HTR-8/SVneo (cell line): ENCODE measurements around the gene G6PC3.
"Not testable (repeated sequence)": the region's sequence is repeated elsewhere in the genome, so short reads cannot be mapped to it uniquely, and the experiment has no call there.

Experiments
- DNase-seq: peaks from one replicate; pipeline ENCODE4 v3.0.0; 2011; ENCODE audit warnings: low spot score, mixed read lengths; ENCODE audit not compliant: insufficient read length
- FAIRE-seq: peaks from 2 replicates; lab custom pipeline; 2011; peaks lifted over from hg19 to GRCh38; lab: Jason Lieb, UNC

The G6PC3 gene

DNA sequence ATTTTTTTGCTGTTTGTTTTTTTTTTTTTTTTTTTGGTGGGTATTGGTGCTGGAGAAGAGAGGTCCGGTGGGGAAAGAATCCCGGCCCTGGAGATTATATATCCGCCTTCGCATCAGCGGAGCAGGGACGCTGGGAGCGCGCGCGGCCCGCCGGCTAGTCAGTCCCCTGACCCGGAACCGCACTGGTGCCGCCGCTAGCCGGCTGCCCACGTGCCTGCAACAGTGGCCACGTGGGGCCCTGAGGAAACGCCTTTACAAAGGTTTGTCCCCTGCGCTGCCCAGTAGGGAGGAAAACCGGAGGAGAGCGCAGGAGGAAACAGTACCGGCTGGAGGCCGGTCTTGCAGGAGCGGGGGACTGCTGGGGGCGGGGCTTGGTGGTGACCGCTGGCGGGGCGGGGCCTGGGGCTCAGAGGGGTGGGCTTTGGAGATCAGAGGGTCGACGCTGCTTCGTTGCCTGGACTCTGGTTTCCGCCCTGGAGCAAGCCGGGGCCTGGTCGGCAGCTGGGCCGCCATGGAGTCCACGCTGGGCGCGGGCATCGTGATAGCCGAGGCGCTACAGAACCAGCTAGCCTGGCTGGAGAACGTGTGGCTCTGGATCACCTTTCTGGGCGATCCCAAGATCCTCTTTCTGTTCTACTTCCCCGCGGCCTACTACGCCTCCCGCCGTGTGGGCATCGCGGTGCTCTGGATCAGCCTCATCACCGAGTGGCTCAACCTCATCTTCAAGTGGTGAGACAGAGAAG, at the start of gene G6PC3:
Gene G6PC3 (plus strand): TSS at position 281 of the 743 bp plus-strand sequence. CDS start 231 bp downstream, at position 512.
- FAIRE-seq: peak; percentile 95
- DNase-seq: peak; percentile 99

DNA sequence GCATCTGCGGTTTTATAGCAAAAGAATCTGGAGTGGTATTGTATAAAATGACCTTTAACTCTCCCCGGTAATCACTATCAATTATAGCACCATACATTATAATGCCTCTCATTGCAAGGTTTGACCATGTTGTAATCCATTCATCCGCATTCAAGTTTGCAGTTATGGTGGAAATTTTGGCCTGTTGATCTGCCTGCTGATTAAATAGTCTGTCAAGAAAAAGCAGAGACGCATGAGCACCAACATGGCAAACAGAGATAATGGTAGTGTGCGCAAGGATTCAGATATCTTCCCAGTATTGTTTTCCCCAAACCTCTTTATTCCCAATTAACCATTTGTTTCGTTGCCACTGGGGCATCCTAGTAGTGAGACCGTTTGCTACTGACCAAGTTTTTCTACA, 49.3 kb upstream of the G6PC3 start:
- DNase-seq, FAIRE-seq: not testable (repeated sequence)

GRCh38 chr17:44022246-44022645, 48.3 kb upstream of the G6PC3 start:
- FAIRE-seq: no peak
- no peak for DNase-seq

GRCh38 chr17:44023545-44024270, 46.8 kb upstream of the G6PC3 start:
- DNase-seq (no peak), FAIRE-seq (no peak)

GRCh38 chr17:44024271-44024663, 46.3 kb upstream of the G6PC3 start:
- DNase-seq (no peak), FAIRE-seq (no peak)

DNA sequence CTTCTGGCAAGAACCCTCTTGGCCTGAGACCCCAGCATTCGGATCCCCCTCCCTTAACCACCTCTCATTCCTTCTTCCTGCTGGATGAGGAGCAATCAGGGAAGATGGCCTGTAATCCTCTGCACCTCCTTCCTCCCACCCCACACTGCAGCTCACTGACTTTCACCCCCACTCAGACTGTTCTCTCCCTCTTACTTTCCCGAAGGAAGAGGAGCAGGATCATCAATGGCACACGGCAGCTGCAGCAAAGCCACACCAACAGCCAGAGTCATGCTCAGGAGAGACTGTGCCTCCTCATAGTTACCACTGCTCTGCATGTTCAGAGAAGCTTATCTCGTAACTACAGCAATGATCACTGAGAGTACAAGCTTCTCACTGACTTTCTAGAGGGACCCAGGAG, 45.7 kb upstream of the G6PC3 start:
- no peak for FAIRE-seq

GRCh38 chr17:44029736-44030135, 40.8 kb upstream of the G6PC3 start:
- FAIRE-seq: peak; percentile 64
- DNase-seq: no peak

More for the DNA sequence above, 45.7 kb upstream of the G6PC3 start:
- no peak for DNase-seq

GRCh38 chr17:44030482-44030881, 40.1 kb upstream of the G6PC3 start:
- no peak for DNase-seq
- no peak for FAIRE-seq

GRCh38 chr17:44033861-44034408, 36.6 kb upstream of the G6PC3 start:
- no peak for FAIRE-seq

GRCh38 chr17:44034688-44035087, 35.8 kb upstream of the G6PC3 start:
- peak; percentile 13 for FAIRE-seq
- DNase-seq: not testable (repeated sequence)

More at GRCh38 chr17:44033861-44034408, 36.6 kb upstream of the G6PC3 start:
- no peak for DNase-seq

DNA sequence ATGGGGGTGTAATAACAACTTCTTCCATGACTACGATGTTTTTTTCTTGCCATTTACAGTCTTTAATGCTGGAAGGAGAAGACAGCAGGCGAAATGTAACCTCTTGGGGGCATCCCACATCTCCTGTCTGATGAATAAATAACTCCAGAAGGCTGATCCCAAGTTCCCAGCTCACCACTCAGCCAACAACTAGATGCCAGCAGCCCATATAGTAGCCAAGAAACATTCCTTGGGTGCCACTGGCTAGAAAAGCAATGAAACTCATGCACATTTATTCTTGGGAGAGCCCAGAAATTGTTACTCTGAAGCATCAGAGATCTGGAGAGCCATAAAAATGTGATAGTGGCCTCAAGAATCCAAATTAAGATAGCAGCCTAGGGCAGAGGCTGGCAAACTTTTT, 33.1 kb upstream of the G6PC3 start:
- FAIRE-seq (no peak), DNase-seq (no peak)

DNA sequence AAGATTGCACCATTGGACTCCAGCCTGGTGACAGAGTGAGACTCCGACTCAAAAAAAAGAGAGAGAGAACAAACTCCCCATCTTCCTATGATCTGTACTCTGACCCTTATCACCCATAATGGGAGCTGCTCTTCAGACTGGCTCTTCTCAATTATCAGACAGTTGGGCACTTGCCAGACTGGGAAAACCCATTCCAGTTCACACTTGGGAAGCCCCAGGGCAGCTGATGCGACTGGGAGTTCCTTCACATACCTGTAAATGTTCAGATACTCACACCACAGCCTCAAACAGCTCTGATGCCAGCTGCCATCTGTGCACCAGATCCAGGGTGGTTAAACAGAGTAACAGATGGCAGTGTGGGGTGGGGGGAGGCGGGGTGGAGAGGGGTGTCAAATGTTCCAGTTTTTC, 31.9 kb upstream of the G6PC3 start:
- no peak for DNase-seq
- FAIRE-seq: no peak

GRCh38 chr17:44039829-44040635, 30.5 kb upstream of the G6PC3 start:
- DNase-seq: no peak
- FAIRE-seq: no peak

DNA sequence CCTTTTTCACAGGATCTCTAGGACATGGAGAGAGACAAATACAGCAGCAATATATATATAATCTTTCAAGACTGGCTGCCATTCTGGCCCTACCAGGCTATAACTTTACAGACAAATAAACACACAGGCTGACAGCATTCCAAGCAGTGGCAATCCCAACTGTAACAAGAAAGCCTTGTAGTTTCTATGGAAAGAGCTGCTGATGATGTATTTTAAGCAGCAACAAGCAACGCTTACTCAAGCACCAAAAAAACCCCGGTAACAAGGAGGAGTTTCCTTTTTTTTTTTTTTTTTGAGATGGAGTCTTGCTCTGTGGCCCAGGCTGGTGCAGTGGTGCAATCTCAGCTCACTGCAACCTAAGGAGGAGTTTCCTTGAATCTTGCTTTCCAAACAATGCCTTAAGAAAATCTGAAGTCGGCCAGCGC, 27.3 kb upstream of the G6PC3 start:
- DNase-seq: no peak
- no peak for FAIRE-seq

DNA sequence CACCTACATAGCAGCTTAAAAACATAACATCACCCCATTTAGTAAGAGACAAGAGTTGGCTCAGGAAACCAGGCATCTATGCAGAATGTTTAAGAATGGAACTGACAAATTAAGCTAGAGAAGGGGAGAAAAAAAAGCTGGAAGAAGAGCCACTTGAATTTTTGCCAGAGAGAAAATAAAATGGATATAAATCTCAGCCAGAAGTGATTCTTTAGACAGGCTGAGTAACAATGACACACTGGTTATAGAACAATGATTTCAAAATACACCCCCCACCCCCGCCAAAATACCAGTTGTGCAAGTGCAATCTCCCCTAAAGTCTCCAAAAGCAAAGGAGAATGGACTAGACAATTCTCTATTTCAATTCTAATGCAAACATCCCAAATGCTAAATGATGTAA, 26.5 kb upstream of the G6PC3 start:
- no peak for DNase-seq
- no peak for FAIRE-seq

- no peak for FAIRE-seq
- no peak for DNase-seq
These were observed 25.0 kb upstream of the G6PC3 start for GRCh38 chr17:44045486-44045885.

GRCh38 chr17:44046893-44047292, 23.6 kb upstream of the G6PC3 start:
- not testable (repeated sequence) for DNase-seq, FAIRE-seq

DNA sequence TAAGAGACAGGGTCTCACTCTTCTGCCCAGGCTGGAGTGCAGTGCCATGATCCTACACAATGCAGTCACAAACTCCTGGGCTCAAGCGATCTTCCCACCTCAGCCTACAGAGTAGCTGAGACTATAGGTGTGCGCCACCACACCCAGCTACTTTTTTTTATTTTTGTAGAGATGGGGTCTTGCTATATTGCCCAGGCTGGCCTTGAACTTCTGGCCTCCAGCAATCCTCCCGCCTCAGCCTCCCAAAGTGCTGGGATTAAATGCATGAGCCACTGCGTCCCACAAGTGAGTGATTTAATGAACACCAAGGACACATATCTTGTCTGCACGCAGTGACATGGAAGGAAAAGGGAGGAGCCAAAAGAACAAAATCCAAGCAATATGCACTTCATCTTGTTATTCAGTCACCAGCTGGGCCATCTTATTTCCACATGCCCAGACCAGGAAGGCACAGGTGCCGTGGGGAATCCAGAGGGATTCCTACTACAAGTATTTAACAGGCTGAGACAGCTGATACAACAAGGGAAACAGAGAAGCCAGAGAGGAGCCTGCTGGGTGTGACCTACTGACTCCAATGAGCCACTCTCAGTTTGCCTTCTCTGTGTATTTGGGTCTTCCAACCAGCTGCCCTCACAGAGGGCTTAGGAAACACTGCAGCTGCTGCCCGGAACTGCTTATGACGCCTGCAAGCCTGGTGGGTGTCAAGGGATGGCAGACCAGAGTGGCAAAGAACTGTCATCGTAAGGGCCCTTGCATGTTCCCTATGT, 21.1 kb upstream of the G6PC3 start:
- FAIRE-seq: no peak
- no peak for DNase-seq

DNA sequence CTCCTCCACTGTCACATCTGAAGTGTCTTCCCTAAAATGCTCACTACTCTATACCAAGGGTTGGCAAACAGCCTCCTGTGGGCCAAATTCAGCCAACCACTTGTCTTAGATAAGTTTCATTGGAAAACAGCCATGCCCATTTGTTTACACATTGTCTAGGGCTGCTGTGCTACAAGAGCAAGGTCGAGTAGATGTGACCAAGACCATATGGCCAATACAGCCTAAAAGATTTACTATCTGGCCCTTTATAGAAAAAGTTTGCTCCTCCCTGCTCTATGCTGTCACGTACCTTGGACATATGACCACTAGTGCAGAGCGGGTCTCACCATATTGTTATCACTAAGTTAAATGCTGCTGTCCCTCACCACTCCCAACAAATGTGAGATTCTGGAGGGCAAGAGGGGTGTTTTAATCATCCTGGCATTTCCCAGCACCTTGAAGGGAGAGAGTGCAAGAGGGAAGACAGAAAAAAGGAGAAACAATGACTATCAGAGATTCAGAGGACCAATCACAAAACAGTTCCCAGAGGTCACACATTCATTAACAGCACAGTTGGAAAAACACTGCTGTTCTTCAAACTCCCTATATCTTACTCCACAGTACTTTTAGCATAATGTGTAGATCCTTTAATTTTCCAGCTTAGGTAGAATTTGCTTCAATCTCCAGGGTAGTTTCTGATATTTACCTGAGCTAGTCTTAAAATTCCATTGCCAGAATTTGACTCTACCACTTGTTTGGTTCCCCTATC, 17.2 kb upstream of the G6PC3 start:
- FAIRE-seq (no peak), DNase-seq (no peak)
